Raji (cell line): ENCODE data around the gene ITPR2.
A peak's percentile ranks its signal among the peaks of the same experiment; 100 is the strongest.

Source experiments
- POLR2A ChIP-seq: IDR thresholded peaks from 2 replicates; pipeline ENCODE4 v1.6.1; 2011; ENCODE audit warnings: low read depth, low read length, control low read depth; ENCODE audit not compliant: insufficient read depth

The ITPR2 gene

DNA sequence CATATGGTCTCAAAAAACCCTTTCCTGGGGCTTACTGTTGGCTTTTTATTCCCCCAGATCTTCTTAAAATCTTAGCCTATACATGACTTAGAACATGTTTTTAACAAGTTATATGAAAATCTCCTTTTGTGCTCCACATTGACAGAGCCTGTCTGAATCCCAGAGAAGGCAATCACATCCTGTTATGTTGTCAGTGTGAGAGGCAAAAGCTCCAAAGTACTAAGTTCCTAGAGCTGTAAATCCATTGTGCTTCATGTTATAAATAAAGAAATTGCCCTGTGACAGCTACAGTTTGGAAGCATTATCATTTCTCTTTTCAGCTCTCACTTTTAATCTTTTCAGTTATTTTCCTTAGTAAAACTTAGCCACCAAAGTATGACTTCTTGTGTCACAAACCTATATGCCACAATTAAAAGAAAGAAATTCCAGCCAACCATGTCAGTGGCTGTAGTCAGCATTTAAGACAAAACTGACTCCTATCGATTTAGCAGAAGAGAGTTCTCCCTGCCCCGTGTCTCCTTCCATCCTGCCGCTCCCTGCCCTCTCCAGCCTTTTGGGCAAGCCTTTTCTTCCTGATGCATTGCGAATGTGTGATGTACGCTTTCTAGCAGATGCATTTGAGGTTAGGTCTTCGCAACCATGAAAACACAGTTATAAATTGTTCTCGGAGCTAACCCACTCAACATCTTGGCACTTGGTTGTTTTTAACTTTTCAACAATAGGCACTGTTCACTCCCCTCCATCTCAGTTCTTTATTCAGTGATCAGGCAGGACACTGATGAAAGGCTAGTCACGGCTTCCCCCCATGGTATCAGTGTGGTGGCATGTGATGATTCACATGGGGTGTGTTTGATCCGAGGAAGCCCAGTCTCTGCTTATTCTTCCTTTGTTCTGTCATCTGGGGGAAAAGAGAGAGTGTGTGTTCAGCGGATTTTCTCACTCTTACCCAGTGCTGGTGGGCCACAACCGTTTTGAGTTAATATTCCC, 494.1 kb downstream of the ITPR2 start:
- no peak for TF ChIP-seq POLR2A

GRCh38 chr12:26335651-26336050, 497.3 kb downstream of the ITPR2 start:
- TF ChIP-seq POLR2A = no peak

- TF ChIP-seq POLR2A = no peak
Observed at GRCh38 chr12:26334621-26335124, 498.3 kb downstream of the ITPR2 start.

DNA sequence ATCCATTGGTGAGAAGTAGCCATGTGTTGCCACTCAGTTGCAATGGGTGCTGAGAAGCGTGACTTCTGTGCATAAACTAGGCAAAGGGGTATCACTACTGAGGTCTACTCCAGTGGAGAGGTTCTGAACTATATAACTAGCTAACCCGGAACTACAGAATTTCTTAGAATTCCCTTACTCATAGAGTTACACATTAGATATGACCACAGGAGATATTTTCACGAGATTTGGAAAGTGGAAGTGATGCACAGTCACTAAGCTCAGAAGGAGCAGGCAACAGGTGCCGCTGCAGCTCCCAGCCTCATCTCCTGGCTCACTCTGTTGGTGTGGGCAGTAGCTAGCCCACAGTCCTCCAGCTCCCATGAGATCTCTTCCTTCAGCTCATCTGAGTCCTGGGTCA, 501.0 kb downstream of the ITPR2 start:
- no peak for TF ChIP-seq POLR2A

GRCh38 chr12:26331136-26331535, 501.9 kb downstream of the ITPR2 start:
- no peak for TF ChIP-seq POLR2A

DNA sequence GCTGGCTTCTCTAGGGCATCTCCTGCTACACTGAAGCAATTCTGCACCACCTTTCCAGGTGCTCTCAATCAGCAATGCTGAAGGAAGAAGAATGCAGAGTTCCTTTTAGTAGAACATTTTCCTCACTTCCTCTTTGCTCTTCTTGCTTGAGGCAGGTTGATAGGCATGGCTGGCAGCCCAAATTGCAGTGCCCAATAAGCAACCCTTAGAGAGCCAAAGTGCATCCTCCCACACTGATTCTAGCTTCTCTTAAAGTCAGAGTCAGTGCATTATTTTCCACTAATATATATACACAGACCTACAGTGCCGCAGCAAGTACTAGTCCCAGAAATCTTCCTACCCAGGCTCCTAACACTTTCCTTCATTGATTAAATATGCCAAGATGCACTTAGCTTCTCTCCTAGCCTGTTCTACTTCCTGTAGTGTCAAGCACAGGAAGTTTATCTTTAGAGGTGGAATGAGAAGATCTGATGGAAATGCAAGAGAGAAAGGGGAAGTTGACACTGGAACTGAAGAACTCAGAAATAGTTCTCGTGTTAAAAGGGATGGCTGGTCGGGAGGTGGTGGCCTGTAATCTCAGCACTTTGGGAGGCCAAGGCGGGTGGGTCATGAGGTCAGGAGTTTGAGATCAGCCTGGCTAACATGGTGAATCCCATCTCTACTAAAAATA, 504.9 kb downstream of the ITPR2 start:
- TF ChIP-seq POLR2A = no peak

DNA sequence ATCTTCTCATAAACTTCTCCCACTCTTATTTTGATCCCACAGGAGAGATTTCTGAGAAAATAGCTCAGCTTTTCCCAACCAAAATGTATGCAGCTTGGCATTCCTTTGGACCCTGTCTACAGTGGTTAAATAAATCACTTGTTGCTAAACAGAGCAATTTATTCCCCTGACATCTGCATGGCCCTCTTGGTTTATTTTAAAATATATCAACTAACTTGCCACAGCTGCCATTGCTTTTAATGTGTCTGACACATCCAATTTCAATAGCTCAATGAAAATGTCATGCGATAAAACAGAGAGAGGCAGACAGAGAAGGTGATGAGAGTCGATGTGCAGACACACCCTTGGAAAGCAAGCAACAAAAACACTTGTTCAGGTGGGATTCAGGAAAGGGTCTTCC, 509.3 kb downstream of the ITPR2 start:
- no peak for TF ChIP-seq POLR2A

- no peak for TF ChIP-seq POLR2A
Observed at GRCh38 chr12:26319511-26319910, 513.5 kb downstream of the ITPR2 start.

DNA sequence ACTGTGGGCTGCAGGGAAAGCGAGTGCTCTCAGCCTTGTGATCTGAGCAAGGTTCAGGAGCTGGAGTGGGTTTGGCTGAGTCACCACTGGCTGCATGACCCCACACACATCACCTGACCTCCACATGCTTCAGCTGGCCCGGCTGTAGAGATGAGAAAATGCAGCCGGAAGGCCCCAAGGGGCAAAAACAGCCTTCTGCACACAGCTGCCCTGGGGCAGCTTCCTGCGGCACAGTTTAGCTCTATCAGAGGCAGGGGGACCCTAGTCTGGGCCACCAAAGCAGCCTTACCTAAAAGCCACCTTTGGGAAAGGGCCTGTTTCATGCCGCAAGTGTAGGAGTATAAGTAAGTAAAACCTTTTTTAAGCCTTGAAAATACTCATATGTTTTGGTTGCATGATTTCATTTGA, 514.3 kb downstream of the ITPR2 start:
- peak; percentile 48; the same call in 1 of the 2 replicates for TF ChIP-seq POLR2A

GRCh38 chr12:26317942-26318575, 514.9 kb downstream of the ITPR2 start:
- no peak for TF ChIP-seq POLR2A

GRCh38 chr12:26309634-26310033, 523.4 kb downstream of the ITPR2 start:
- no peak for TF ChIP-seq POLR2A

- no peak for TF ChIP-seq POLR2A
Observed at GRCh38 chr12:26304273-26304672, 528.7 kb downstream of the ITPR2 start.

DNA sequence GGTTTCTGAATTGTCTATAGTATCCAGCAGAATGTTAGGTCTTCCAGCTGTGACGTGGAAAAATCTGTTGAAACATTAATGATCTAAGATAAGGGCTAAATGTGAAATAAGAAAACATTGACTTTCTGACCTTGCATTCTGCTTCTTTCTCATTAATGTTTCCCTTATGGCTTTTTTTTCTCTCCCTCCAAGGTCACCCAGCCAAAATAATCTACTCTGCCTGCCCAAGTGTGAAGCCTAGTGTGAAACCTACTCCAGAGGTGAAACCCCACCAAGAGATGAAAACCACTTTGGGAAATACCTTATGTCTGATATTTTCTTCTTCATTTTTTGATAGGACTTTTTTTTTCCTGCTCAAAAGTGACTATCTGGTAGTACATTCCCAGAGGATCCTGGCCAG, 529.6 kb downstream of the ITPR2 start:
- TF ChIP-seq POLR2A = no peak

- TF ChIP-seq POLR2A = no peak
Observed at GRCh38 chr12:26302776-26303175, 530.2 kb downstream of the ITPR2 start.

DNA sequence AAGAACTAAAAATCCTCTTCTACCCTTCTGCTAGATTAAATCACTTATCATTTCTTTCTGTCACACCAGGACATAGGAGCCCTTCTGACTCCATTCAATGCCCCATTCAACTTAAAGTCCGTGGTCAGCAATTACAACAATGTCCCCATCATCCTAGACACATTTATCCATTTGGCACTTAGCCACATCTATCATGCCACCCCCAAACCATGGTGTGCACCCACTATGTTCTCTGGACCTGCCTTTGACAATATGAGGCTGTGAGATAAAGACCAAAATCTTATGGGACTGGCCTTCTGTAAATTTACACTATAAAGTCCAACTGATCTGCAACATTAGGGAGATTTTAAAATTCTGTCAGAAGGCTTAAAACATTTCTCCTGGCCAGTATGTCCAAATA, 533.2 kb downstream of the ITPR2 start:
- no peak for TF ChIP-seq POLR2A
